Measurements from ENCODE around the gene PLLP.
"Not testable (repeated sequence)": the region's sequence is repeated elsewhere in the genome, so short reads cannot be mapped to it uniquely, and the experiment has no call there.

PLLP gene

DNA sequence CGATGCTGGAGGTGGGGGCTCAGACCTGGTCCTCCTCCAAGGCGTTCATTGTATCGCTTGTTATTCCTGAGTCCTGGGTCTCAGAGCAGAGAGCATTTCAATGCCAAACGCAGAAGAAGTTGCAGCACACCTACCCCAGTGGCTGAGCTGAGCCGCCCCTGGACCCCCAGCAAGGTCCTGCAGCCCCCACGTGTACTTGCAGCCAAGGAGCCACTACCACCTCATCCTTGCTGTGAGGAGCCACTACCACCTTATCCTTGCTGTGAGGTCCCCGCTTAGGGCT is 13.5 kb downstream of the PLLP start:
- no peak for DNase-seq

DNA sequence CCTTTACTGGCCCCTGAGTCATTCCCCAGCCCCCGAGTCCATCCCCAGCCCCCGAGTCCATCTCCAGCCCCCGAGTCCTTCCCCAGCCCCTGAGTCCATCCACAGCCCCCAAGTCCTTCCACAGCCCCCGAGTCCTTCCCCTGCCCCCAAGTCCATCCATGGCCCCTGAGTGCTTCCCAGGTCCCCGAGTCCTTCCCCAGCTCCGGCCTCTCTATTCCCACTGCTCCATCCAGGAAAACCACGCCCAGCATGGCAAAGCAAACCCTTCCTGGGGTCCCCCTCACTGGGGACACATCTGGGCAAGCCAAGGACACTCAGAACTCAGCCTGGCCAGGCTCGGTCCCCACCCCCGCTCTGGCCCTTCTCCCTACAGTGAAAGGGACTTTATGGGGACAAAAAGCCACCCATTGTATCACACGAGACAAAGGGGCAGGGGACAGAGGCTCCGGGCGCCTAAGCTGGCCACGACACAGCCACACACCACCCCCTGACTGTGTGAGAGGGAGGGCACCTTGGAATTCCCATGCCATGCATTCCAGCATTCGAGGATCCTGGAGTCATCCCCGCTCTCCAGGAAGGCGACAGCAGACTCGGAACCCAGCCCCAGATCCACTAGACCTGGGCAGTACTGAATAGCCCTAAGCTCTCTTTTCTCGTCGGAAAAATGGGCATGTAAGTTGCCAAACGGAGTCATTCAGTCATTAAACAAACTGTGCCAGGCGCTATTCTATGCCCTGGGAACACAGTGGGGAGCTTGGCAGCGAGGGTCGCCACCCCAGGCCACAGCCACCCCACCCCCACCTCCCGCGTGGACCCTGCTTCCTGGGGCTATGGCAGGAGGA is 14.0 kb downstream of the PLLP start:
- DNase-seq: no peak

DNA sequence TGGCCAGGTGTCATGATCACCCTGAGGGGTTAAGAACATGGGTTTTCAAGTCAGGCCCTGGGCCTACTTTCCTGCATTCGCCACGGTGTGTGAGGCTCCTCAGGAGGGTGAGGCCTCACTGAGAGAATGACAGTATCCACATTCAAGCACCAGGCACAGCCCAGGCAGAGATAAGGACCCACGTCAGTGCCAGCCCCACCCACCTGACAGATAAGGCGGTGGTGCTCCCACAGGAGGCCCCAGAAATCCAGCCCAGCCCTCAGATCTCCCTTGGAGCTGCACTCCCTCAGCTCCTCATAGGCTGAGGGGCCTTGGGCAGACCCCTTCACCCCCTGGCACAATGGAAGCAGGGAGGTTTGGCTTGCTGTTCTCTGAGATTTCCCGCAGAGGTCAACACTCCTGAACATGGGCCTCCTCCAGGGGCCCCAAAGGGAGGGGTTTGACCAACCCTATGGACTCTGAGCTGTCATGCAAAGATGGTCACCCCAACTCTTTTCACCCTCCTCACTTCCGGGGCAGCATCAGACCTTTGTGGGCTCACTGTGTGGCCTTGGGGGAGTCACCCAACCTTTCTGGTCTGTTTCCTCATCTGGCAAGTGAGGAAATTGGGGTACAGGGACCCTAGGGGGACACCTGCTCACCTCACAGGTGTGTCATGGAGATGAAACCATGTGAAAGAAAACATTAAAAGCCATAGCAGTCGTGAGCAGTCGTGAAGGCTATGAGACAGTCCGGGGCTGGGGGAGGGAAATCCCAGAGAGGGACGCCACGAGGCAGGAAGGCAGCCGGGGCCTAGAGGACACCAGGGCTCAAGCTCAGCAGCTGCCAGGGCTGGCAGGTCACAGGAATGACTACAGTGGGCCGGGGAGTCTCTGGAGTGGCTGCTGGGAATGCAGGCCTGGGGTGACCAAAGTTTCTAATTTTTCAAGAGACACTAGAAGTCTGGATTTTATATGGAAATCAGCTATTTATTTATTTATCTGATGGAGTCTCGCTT is 15.4 kb downstream of the PLLP start:
- DNase-seq: no peak

DNA sequence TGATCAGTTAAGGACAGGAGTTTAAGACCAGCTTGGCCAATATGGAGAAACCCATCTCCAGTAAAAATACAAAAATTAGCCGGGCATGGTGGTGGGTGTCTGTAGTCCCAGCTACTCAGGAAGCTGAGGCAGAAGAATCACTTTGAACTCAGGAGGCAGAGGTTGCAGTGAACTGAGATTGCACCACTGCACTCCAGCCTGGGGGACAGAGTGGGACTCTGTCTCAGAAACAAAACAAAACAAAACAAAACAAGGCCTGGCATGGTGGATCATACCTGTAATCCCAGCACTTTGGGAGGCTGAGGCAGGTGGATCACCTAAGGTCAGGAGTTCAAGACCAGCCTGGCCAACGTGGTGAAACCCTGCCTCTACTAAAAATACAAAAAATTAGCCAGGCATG is 17.1 kb downstream of the PLLP start:
- DNase-seq: not testable (repeated sequence)

DNA sequence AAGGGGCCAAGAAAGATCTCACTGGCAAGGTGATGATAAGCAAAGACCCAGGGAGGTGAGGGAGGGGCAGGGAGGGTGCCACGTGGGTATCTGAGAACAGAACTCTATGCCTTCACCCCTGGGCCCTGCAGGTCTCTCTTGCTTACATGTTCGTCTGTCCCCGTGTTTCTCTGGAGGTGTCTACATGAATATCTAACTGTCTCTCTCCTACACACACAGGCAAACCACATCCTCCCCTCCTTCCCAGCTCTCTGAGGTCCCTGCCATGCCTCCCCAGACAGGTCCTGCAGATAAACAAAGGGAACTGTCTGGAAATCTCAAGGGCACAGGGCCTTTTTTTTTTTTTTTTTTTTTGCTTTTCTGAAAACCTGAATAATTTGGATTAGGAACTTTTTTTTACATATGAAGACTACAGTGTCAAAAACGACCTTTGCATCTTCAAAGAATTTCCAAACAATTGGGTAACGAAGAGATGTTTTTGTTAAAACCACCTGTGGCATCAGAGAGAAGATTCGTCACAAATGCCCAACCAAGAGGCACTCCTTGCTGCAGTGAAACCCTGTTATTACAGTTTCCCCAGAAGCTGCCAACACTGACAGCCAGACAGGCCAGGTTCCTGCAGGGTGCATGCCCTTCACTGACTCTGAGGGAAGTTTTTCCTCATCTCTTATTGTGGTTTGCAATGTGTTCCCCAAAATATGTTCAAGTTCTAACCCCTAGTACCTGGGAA is 17.8 kb downstream of the PLLP start:
- DNase-seq: no peak

DNA sequence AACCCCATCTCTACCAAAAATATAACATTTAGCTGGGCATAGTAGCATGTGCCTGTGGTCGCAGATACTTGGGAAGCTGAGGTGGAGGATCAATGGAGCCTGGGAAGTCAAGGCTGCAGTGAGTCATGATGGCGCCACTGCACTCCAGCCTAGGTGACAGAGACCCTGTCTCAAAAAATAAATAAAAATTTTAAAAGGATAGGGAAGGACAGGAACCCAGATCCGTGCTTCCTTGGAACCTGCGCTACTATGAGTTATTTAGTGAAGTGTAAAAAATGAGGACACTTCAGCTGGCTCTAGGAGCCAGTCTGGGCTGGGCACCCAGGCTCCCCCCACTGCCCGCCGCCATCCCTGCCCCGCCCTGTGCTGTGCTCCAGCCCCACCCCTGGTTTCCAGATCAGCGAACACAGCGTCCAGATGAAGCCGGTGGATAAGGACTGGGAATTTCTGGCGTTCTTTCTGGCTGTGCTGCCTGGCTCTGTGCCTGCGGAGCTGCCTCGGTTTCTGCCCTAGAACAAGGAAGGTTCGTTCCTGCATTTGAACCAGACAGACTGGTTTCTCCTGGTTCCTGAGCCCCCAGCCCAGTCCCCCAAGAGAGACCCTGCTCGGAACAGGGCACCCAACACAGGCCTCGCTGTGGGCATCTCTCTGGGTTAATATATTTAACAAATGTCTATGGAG is 18.5 kb downstream of the PLLP start:
- DNase-seq: no peak

DNA sequence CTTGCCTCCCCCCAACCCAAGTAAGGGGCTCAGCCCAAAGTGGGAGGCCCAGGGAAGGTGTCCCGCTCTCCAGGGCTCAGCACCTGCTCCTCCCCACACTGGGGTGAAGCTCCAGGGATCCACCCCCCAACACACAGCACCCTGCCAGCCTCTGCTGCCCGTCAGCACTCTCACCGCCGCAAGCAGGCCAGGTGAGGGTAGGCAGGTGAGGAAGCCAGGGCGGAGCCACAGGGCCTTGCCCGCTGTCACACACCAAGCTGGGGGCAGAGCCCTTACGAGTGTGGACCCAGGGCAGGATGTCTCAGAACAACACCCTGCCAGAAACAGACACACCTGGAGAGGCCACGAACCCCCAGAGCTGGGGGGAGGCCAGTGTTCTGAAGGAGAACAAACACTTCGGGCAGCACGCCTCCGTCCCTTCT is 19.5 kb downstream of the PLLP start:
- peak; percentile 8 for DNase-seq

DNA sequence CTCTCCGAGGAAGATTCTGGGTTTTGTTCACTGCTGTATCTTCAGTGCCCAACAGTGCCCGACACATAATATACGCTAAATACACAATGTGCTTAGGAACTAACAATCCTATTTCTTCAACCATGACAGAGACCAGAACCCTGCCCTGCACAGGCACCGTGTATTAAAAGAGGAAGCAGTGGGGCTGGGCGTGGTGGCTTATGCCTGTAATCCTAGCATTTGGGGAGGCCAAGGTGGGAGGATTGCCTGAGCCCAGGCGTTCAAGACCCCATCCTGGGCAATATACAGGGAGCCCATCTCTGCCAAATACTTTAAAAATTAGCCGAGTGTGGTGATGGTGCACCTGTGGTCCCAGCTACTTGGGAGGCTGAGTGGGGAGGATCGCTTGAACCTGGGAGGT is 20.1 kb downstream of the PLLP start:
- no peak for DNase-seq

DNA sequence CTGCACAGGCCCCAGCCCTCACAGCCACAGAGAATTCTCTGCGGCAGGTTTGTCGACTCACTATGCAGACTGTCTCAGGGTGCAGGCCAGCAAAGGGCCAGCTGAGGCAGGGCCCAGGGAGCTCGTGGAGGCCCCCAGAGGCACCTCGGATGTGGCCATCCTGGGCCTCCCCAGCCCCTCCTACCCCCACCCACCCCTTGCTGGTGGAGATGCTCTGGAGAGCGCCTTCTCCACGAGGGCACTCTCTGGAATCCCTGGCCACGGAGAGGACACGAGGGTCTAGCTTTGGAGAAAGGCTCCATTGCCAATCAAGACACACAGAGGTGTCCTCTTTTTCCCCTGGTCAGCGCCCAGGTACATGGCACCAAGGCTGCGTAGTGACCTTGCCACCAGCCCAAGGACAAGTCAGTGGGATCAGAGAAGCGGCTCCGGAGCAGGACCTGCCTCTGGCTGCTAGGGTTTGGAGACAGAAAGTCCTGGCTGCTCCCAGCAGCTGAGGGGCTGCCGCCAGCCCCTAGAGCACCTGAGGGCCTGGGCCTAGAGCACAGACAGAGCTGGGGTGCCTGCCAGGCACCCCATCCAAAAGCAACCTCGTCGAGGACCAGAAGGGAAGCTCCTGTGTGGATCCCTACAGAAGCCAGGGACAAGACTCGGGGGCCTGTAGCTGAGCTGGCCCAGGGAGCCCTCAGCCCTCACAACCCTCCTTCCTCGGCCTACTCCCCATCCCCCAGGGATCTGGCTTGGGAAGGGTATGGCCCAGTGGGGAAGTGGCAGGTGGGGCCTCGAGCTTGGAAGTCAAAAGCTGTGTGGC is 20.7 kb downstream of the PLLP start:
- no peak for DNase-seq

DNA sequence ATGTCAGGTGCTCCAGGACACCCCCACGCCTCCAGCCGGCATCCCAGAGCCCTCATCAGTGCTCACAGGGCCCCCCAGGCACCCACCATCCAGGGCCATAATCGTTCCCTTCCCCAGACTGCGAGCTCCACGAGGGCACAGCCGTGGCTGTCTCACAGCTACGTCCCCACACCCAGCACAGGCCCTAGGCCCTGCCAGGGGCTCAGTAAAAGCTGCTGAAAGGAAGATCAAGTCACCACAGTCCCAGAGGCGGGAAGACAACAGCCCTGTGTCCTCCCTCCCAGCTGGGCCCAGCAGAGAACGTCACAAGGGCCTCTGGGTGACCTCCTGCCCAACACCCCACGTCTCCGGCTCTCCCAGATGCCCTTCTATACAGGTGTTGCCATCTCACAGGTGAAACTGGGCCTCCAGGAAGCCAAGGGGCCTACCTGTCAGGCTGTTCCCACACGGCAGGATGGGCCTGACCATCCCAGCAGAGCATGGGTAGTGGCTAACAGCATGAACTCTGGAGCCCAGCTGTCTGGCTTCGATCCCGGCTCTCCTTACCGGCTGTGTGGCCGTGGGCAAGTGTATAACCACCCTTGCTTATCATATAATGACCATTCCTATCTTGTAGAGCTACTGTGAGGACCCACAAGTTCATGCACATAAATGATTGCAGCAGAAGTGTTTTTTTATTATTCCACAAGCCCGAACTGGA is 21.5 kb downstream of the PLLP start:
- no peak for DNase-seq

DNA sequence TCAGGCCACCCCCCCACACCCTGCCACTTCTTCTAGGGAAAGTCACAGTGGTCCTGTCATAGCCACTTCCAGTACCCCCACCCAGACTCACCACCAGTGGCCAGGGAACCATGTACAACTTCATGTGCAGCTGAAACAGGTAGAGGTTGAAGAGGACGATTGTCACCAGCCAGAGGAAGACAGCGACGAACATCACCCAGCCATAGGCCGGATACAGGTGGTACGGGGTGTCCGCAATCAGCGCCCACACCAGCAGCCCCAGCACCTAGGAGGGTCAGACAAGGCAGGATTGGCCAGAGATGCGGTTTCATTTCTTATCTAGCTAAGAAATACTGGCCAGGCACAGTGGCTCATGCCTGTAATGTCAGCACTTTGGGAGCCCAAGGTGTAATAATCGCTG is 22.7 kb downstream of the PLLP start:
- DNase-seq: no peak

DNA sequence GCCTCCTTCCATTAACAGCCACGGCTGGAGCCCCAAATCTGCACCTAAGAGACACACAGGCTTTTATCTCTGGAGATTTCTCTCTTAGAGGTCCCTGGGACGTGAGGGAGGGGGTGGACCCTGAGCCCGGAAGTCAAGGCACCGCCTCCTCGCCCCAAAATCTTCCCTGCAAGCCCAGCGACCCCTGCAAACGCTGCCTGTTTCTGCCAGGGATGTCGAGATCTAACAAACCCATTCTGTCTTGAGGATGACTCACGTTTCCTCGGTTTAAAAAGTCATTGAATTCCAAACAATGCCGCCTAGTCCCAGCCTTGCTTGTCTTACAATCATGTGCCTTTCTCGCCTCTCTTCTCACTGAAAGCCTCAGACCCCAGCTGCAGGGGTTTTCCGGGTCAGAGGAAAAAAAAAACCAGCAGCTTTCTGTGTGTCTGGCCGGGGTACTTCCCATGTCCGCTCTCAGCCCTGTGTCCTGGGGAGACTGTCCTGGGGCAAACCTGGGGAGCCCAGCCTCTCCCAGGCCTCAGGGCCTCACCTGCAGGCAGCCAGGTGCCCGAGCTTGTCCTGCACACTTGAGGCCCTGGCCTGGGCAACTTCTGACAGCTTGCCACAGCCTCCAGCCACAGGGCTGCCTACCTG is 24.1 kb downstream of the PLLP start:
- DNase-seq: no peak

DNA sequence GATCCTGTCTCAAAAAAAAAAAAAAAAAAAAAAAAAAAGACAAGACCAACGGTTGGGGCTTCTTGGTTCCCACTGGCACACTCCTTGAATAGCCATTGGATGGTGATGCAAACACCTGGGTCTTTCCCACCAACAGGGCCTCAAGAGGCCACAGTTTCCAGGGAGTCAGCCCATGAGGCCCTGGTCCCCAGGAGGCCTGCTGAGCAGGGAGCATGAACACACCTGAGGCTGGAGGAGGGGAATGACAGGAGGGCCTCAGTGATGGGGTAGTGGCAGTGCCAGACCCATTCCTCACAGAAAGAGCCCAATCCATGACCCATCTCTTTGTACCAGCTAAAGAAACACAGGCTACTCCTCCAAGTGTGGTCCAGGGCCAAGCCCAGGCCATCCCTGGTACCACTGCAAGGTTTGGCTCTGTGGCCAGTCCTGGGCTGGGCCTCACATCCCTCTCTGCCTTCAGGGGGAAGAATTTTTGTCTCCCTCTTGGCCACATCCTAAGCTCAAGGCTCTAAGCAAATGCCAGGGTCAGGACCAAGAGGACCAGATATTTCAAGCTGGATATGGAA is 25.5 kb downstream of the PLLP start:
- DNase-seq: no peak

DNA sequence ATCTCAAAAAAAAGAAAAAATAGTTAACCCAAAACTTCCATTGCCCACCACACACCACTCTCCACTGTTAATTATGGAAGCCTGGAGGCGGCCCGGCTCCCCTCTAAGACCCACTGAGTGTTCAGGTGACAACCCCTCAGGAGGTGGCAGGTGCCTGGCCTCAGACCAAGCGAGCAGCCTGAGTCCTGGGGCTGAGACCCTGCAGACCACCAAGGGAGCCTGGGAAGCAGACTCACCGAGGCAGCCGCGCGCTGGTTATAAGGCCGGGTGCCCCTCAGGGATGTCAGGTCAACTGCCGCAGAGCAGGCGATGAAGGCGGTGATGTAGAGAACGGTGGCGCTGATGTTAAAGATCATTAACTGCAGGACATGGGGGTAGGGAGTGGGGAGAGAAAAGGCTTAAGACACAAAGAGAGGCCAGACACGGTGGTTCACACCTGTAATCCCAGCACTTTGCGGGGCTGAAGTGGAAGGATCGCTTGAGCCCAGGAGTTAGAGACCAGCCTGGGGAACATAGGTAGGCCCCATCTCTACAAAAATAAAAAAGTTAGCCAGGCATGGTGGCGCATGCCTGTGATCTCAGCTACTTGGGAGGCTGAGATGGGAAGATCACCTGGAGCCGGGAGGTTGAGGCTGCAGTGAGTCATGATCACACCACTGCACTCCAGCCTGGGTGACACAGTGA is 26.1 kb downstream of the PLLP start:
- DNase-seq: no peak

DNA sequence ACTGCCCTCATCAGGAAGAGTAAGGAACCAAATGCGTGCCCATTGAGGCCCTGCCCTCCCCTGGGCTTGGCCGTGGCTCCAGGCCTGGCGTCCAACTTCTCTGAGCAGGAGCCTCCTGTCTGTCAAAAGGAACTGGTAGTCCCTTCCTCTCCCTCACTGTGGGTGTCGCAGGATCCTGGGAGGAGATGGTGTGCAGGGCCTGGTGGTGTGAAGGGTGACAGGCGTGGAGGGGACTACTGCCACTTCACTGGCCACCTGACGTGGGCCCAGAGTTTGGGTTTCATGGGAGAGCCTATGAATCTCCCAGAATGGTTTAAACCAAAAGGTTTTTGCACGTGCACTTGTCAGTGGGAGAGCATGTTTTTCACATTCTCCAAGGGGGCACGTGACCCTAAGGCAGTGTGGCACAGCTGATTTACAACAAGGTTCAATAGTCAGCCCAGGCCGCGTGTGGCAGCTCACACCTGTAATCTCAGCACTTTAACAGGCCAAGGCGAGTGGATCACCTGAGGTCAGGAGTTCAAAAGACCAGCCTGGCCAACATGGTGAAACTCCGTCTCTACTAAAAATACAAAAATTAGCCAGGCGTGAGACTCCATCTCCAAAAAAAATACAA is 26.9 kb downstream of the PLLP start:
- no peak for DNase-seq

DNA sequence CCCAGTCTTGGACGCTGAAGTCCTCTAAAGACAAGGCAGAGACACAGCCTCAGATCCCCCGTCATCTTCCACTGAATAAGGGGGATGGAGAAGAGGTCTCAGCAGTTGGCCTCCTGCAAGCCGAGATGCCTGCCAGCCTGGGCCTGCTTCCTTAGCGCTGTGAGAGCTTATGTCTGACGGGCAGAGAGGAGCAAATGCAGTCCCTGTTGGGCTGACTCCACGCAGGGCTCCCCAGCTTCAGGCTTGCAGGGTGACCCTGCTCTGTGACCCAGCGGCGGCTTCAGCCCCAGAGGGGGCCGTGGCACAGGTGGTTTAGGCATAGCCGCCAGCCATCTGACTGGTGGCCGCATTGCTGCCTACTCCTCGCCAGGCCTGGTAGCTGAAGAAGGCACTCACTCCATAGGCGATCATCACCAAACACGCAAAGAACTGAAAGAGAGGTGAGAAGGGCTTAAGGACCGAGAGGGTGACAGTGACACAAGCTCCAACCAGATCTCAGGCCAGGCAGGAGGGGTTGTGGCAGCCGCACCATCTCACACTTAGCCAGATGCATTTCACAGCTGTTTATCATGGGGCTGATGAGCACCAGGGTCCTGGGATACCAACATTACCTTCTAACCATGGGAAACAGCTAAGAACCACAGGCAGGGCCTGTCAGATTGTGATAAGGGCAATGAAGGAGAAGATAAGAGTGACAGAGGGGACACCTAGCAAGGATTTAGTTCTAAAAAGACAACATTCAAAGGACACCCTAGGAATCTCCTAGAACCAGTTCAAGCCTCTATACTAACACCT is 27.7 kb downstream of the PLLP start:
- no peak for DNase-seq

DNA sequence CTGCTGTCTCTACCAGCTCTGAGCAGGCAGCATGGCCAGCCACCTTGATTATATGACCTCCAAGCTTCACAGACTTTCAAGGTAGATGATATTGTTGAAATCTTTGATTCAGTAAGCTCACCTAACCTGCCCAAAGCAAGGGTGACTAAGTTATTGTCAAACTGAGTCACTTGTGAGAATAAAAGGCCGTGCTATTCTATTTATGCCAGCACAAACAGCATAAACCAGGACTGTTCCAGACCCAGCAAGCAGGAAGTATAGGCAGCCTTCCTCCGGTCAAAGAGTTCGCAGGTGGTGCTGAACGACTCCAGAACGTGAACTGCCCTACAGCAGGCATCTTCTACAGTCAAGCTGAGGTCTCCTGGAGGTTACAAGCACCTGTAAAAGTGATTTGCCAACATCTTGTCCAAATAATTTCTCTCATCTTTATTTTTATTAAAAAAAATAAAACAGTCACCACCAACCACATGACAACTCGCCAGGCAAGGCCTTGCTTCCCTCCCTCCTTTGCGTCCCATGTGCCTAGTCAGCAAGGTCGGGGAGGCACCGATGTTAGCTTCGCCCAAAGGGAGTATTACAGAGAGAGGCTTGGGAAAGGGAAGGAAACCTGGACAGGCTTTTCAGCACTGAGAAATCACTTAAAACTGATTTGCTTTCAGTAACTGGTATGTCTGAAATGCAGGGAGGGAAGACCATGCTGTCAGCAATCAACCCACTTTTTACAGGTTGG is 28.6 kb downstream of the PLLP start:
- no peak for DNase-seq

DNA sequence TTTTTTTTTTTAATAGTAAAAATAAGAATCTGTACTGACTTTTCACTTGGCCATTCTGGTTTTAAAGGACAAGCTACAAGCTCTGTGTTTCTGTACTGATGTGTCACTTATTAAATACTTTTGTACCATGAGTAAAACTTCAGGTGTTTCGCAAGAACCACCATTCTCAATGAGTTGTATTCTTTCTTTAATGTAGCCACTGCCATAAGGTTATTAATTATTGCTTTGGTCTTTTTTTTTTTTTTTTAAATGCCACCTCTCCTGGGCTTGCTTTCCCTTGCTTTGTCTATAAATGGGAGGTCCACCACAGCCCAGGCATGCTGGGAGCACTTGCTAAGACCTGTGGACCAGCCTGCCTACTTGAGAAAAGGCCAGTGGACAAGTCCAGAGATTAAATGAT is 31.0 kb downstream of the PLLP start:
- no peak for DNase-seq

Data from NCI-H774 (cell line).